Esophagus squamous epithelium (tissue), 4 donors: ENCODE measurements around the gene TAX1BP3.

Experiments
- CTCF ChIP-seq, 6 experiments: fragments of 450-650 bp in 4 of 6; fragments of 200-600 bp in 2 of 6; sonication (generic) in 2 of 6; IDR thresholded peaks; one replicate each; pipeline ENCODE4 v1.5.1; 2016 to 2019; ENCODE audit warnings: antibody characterized with exemption in 6 of 6, mild to moderate bottlenecking in 4 of 6, moderate library complexity in 4 of 6
- POLR2A ChIP-seq, 4 donors: fragments of 450-650 bp; IDR thresholded peaks; one replicate each; pipeline ENCODE4 v1.6.1; 2017; ENCODE audit warnings: antibody characterized with exemption in 4 of 4, mild to moderate bottlenecking in 4 of 4, moderate library complexity in 3 of 4

GRCh38 chr17:3695129-3695722 lies 26.8 kb upstream of the TAX1BP3 start:
- TF ChIP-seq CTCF (IDR thresholded peaks at IDR 0.05) (no peak), POLR2A (IDR thresholded peaks at IDR 0.05) (no peak)
